ENCODE results near the gene CWC15.
"Not testable (repeated sequence)": the region's sequence is repeated elsewhere in the genome, so short reads cannot be mapped to it uniquely, and the experiment has no call there.

CWC15 gene

DNA sequence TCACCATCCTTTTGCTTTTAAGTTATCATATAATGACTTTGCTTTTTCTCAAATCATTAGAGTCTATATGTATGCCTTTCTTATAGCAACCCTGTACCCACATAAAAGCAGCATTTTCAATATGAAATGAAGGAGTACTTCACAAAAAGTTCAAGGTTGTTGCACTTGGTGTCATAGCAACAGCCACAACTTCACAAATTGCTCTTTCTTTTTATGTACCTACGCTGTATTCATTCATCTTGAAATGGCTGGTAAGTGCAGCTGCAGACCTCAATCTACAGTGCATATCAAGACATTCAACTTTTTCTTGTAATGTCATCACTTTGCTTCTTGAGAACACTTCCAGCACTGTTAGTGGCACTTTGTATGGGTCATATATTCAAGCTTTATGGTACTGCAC is 18.6 kb downstream of the CWC15 start:
- DNase-seq (ENCODE audit: low read depth in 2 of 2), result no peak

DNA sequence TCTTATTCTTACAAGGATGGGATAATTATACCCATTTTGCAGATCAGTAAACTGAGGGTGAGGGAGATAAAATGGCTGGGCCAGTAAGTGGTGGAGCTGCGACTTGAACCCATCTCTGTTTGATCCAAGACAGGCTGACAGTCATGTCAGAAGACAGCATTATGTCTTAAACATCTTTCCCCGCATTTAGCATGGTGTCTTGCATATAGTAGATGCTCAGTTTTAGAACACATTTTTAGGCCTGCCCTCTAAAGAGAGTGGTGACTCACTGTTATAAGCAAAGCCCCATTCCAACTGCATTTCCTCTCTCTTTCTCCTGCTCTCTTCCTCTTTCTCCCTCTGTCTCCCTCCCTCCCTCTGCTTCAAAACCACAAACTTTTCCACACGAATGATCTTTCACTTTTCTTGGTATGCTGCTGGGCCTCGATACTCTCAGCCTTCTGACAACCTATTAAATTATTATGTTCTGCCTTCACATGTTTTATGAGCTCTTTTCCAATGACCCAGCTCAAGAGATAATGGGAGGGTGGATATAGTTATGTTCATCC is 25.2 kb downstream of the CWC15 start:
- DNase-seq (ENCODE audit: low read depth in 2 of 2), result no peak

DNA sequence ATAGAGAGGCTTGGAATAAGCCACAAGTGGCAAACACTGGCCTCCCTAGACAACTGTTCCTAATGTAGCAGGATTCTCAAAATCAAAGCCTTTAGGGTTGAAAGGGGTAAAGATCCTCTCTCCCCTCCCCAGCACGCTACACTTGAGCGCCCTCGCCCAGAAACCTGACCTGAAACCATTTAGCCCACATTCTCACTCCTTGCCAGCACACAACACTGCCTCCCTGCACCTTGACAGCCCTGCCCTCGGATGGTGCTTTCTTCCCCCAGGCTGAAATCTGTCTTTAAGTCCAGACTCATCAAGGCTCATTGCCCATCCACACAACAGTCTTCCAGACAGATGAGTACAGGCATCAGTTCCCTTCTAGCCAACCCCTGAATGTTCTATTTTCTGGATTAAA is 26.5 kb downstream of the CWC15 start:
- no peak for DNase-seq (ENCODE audit: low read depth in 2 of 2)

DNA sequence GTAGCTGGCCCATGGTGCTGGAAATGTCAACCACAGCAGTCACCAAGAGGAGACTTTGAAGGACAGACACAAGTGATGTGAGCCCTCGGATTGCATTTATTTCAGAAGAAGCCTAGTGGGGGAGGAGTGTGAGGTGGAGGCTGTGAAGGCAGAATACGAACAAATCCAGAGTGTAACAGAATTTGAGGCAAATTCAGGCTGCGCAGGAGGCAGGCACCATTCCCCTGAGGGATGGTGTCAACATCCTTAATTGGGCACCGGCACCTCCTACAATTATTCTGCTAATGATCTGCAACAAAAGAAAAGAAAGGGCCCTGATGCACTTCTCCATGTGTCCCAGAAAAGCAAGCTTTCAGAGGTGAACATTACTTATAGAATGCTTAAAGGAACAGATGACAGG is 32.2 kb downstream of the CWC15 start:
- DNase-seq (ENCODE audit: low read depth in 2 of 2), result no peak

DNA sequence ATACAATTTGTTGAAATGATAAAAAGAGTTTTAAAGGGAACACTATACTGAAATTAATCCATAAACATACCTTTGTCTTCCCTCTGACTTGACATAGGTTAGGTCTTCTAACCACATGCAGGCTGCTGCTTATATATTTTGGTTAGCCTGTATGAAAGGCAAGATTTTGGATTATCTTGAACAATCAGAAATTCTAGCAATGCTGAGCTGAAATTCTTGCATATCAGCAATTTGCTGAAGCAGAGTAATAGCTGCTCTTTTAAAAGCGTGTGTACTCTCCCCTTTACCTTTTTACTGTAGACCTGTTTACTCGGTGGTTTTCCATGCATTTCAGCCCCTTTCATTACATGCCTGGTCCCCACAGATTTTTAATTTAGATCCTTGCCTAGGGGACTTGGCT is 34.0 kb downstream of the CWC15 start:
- no peak for DNase-seq (ENCODE audit: low read depth in 2 of 2)

DNA sequence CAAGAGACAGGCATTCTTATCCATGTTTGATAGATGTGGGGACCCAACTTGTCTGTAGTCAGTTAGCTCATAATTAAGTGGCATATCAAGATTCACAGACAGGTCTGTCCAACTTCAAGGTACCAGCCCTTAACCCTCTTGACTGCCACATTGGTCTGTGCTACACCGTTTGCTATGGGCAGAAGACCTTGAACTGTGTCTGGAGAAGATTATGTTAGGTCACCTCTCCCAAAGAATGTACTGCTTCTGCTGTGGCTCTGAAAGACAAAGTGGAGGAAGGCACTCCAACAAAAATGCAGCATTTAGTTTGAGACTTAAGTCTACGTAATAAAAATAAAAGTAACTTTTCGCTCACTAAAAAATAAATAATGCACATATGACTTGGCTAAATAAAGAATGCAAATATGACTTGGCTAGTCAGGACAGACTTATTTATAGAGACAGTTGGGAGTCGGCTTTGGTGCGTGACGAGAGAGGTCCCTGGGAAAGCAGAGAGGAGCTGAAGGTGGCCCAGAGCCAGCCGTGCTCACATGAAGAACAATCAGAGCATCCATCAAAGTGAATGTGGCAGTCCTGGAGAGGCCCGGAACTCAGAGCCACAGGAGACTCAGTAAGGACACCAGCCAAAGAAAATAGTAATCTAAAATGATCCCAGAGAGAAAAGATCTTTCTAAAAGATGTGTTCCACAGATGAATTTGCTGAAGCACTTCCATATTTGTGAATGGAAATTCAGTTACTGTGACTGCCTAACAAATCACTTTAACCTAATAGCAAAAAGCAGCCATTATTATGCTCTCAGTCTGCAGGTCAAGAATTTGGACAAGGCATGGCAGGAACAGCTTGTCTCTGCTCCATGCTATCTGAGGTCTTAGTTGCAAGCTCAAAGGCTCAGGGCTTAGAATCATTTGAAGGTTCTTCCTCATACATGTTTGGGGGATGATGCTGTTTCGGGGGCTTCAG is 35.0 kb downstream of the CWC15 start:
- no peak for DNase-seq (ENCODE audit: low read depth in 2 of 2)

DNA sequence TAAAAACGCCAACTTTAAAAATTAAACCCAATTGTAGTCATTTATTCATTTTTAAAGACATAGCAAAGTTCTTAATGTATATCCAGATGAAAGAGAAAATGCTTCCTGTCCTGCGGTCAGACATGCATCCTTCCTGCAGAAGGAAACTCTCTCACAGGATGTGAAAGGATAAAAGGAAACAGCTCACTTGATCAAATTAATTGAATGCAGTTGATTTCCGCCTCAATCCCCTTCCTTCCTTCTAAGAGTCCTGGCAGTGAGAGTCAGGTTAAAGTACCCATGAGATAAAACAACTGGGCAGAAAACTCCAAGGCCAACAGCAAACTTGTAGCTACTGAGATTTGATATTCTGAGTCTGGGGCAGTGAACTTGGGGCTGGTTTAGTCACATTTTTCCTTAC is 38.5 kb downstream of the CWC15 start:
- DNase-seq (ENCODE audit: low read depth in 2 of 2), result no peak

DNA sequence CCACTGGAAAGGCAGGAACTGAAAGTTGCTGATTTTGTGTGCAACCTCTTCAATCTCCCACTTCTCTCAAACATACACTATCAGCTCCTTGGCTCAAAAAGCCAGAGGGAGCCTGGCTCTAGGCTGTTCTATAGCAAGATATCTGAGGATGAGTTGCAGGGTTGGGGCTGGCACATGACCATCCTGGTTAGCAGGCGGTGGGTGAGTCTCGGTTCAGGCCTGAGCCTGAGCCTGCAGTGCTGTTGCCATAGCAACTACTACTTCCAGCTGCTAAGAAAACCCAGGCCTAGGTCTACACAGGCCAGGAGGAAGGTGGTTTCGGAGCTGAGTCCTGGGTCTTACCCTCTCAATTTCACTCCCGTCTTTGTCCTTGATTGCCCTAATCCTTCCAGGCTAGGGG is 39.0 kb downstream of the CWC15 start:
- no peak for DNase-seq (ENCODE audit: low read depth in 2 of 2)

DNA sequence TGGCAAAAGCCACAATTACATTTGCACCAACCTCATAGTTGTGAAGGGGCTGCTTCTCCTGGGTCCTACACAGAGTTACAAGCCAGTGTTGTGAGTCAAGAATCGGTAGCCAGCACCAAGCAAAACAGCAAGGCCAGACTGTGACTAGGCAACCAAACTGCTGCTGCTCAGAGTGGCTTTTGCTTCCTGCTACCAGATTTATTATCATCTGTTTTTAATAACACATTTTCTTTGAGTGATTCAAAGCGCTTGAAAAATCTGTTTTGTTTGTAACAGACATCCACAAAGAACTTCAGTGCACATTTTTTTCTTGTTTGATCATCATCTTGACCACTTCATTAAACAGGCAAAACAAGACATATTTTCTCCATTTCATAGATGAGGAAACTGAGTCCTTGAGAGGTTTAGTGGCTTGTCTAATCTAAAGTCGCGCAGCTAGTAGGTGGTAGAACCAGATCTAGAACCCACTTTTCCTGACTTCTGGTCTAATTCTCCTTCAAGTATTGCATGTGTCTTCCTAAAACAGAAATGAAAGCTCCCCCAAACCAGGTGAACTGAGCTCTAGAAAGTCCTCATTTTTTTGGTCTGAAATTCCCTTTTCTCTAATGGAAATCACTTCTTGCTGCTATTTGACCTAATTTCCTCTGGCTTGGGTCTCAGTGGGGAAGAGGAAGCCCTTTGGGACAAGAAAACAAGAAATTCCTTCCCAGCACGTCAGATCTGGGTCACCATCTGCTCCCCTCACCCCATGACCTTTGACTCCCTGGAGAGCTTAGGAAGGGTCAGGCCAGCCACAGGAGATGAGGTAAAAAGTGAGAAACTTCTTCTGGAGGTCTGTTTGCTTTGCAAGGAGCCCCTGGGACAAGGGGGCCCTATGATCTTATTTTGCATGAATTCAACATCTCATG is 39.9 kb downstream of the CWC15 start:
- no peak for DNase-seq (ENCODE audit: low read depth in 2 of 2)

DNA sequence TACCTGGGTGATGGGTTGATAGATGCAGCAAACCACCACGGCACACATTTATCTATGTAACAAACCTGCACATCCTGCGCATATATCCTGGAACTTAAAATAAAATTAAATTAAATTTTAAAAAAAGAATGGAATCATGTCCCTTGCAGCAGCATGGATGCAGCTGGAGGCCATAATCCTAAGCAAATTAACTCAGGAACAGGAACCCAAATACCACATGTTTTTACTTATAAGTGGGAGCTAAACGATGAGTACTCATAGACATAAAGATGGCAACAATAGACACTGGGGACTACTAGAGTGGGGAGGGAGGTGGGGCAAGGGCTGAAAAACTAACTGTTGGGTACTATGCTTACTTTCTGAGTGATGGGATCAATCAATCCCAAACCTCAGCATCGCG is 40.9 kb downstream of the CWC15 start:
- DNase-seq (ENCODE audit: low read depth in 2 of 2), result no peak

DNA sequence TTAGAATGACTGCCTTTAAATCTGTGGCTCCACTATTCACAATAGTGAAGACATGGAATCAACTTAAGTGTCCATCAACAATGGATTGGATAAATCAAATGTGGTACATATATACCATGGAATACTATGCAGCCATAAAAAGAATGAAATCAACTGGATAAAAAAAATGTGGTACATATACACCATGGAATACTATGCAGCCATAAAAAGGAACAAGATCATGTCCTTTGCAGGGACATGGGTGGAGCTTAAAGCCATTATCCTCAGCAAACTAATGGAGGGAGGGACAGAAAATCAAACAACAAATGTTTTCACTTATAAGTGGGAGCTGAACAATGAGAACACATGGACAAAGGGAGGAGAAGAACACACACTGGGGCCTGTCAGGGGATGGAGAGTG is 41.3 kb downstream of the CWC15 start:
- not testable (repeated sequence) for DNase-seq (ENCODE audit: low read depth in 2 of 2)

DNA sequence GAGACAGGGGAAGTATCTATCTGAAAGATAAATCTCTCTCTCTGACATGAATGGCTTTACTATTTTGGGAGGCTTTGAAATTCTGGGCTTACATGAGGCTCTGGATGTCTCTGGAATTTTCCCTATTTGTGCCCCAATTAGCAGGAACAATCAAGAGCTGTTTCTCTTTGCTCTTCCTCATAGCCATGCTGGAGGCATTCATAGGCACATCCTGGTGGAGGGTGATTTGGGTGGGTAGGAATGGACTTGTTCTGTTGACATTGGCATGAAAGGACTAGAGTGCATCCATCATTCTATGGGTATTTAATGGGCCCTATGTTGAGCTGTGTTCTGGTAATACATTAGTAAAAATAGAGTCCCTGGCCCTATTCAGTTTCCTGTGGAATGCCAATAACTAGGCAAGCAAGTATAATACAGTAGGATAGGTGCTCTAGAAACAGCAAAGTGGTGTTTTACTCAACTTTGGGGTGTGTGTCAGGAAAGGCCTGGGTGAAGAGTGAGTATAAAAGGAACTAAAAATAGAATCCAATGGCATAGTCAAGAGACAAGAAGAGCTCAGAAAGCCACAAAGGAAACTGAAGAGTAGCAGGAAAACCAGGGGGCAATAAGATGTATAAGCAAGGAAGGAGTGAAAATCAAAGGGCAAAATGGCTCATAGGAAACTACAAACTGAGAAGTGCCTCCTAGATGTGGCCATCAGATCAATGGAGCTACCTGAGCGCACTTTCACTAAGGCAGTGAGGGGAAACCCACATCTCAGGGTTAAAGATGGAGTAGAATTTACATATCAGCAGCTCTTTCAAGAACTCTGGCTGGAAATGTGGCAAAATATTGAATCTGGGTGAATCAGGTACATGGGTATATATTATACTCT is 45.0 kb downstream of the CWC15 start:
- no peak for DNase-seq (ENCODE audit: low read depth in 2 of 2)

DNA sequence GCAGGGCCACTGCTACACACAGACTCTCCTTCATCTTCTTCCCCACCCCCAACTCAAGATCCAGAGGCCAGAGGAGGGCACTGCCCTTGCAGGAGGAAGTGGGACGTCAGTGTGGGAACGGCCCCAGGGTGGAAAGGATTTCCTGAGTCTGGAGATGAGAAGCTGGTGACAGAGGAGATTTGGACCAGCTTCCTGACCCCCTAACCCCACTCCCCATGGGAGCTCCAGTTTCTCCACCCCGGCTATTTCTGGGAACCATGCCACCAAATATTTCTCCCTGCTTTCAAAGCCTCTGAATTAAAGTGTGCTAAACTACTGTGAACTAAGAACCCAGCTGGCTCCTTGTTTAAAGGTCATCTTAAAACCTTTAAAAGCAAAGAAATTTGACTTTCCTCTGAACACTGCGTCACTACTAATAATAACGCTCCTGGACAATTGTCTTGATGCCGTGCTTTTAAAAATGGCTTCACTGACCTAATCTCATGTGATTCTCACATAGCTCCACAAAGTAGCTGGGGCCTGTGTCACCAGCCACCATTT is 46.6 kb downstream of the CWC15 start:
- DNase-seq (ENCODE audit: low read depth in 2 of 2), result no peak

DNA sequence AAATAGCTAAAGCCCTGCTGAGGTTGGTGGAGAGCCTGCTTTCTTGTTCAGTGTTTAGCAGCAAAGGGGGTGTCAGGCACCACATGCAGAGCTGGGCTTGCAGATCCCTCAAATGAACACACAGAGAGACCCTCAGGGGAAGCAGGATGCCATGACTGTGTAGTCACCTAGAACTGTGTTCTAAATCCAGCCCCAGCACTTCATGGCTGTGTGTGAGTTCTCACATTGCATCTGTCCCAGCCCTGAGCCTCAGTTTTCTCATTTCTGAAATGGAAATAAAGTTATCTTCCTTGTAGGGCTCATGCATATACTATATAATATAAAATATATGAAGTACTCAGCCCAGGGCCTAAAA is 47.1 kb downstream of the CWC15 start:
- DNase-seq (ENCODE audit: low read depth in 2 of 2), result no peak

DNA sequence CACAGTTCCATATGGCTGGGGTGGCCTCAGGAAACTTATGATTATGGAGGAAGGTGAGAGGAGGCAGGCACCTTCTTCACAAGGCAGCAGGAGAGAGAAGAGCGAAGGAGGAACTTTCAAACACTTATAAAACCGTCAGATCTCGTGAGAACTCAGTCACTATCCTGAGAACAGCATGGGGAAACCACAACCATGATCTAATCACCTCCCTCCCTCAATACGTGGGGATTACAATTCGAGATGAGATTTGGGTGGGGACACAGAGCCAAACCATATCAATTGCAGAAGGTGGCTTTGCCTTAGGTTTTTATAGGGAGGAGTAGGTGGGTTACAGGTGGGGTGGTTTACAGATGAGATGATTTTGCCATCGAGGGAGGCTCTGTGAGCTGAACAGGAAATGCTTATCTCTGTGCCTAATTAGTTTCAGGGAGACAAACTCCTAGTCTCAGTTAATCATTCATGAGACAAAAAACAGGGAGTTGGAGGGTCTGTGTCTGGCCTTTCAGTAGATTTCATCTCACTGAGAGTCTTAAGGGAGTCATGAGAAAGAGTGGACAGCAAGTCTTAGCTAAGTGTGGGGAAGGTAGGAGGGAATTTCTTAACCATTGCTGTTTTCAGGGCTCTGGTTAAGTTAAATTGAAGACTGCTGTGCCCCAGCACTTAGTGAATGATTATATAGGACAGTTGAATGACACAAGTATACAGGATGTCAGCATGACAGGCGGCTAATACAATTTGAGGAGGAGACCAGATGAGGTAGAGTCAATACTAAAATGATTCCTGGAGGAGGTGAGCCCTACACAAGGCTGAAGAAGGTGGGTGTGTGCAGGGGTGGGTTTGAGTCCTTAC is 47.7 kb downstream of the CWC15 start:
- no peak for DNase-seq (ENCODE audit: low read depth in 2 of 2)

DNA sequence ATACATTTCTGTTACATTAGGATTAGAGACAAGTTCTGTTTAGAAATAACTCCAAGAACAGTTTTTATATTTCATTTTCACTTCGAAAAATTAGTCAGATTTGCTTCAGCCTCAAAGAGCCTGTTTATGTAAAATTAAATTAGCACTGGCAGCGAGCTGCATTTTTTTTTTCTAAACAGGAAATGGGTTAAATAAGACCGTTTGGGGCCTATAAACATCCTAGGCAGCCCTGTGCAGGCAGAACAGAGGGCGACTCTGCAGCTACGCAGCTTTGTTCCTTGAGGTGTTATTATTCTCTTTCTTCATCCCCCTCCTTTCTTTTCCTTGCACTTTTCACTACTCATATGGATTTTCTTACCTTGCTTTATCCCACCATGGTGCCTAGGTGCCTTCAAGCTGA is 48.7 kb downstream of the CWC15 start:
- no peak for DNase-seq (ENCODE audit: low read depth in 2 of 2)

DNA sequence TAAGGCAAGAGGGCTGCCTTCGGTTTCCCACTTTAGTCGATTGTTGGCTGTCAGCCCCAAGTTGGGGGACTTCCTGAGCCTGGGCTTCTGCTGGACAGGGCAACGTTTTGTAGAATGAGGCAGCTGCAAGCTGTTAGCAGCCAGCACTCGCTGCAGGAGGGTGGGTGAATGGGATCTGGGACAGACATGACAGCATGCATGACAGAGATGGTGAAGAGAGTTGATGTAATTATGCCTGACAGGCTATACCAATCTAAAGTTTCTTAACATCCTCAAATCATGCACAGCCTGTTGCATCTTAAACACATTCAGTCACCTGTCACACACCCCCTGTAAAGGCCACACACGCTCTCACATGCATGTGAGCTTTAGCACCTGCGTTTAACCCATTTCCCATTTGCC is 49.2 kb downstream of the CWC15 start:
- no peak for DNase-seq (ENCODE audit: low read depth in 2 of 2)

DNA sequence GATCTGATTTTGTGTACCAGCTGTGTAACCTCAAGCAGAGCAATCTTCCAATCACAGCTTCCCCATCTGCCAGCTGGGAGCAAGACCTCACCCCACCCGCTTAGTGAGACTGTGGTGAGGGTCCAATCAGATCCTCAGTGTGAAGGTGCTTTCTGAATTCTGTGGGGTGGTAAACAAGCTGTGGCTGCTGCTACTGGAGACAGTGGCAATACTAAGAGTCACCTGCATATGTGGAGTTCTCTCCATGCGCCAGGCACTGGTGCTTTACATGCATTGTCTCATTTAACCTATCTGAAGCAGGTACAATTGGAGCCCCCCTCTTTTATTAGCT is 50.4 kb downstream of the CWC15 start:
- no peak for DNase-seq (ENCODE audit: low read depth in 2 of 2)

DNA sequence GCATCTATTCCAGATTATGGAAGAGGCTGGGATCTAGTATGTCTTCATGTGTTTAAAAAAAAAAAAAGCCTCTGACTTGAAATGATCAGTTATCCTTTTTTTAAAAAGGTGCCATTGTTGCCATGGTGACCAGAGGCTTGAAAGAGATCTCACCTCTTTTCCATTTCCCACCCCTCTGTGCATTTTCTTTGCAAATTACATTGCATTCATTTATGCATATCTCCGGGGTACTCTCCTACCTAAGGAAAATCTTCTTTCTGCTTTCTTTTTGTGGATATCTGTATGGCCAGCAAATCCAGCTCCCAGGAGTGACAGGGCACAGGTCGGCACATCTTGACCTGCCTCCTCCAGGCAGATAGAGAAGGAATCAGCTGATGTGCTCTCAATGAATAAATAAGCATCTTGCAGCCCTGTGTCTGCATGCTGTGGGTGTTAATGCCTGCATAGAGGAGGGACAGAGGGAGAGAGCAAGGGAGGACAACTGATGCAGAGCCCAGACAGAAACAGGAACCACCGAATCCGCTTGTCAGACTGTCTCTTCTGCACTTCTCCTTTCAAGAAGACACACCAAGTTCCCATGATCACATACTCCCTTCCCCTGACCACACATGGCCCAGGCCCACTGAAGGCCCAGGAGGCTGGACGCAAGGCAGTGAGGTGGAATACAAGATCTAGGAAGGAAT is 50.9 kb downstream of the CWC15 start:
- no peak for DNase-seq (ENCODE audit: low read depth in 2 of 2)

DNA sequence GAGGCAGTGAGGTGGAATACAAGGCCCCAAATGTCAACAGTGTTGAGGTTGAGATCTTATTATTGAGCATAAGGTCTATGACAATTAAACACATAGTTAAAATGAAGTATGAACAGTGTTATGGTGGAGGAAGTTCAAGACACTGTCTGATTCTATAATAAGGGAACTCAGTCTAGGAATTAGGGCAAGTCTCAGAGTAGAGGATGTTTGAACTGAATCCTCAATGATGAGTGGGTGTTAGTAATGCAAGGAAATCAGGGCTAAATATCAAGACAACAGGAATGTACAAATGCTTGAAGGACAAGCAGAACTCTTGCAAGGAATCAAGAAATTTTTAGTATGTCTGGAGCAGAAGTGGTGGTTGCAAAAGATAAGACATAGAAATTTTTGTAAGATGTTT is 53.0 kb downstream of the CWC15 start:
- no peak for DNase-seq (ENCODE audit: low read depth in 2 of 2)

Data from activated CD8-positive, alpha-beta memory T cell treated with anti-CD3 and anti-CD28 coated beads for 4 hours (primary cell).